Endothelial cell of umbilical vein (primary cell): ENCODE data around the gene SLC22A17. TPM values are rescaled to one million over a fixed set of nuclear protein-coding genes. Genes with fewer than 3 reads are reported as not detected.

Experiments used
- BruUV-seq: library from RNA; stranded (reverse); fragments of 400-500 nt; replicated peaks from 2 replicates; lab custom pipeline; 2021; lab: Mats Ljungman, UMichigan
- CTCF ChIA-PET: fragments of 300-600, 350-600 bp; sonication (Branson Sonifier 250); formaldehyde crosslinking; loops from one replicate; lab custom pipeline; 2021; ENCODE audit warnings: antibody characterized with exemption, inconsistent platforms; lab: Charles Lee
- POLR2A ChIA-PET: fragments of 300-600, 350-600 bp; sonication (Branson Sonifier 250); formaldehyde crosslinking; loops from one replicate; lab custom pipeline; 2021; ENCODE audit warnings: antibody characterized with exemption, inconsistent platforms; lab: Charles Lee
- DNase-seq: peaks from one replicate; pipeline ENCODE4 v3.0.0-alpha.2; 2011; ENCODE audit warnings: low read depth, low spot score
- FAIRE-seq: peaks from 2 replicates; lab custom pipeline; 2011; peaks lifted over from hg19 to GRCh38; lab: Jason Lieb, UNC
- H2AFZ ChIP-seq: 2 replicates; pipeline ENCODE4 v1.6.0; 2012; ENCODE audit warnings: low read depth, low read length, control low read depth, inconsistent platforms
- H3K27ac ChIP-seq: 2 replicates; pipeline ENCODE4 v1.5.1; 2011; ENCODE audit warnings: low read depth, mild to moderate bottlenecking, control low read depth, low read length, moderate library complexity; ENCODE audit not compliant: insufficient read depth
- H3K27me3 ChIP-seq, 2 experiments: 2 replicates each; pipeline versions ENCODE4 v1.6.0 to v1.6.1; 2011; ENCODE audit warnings: low read length in 2 of 2, mixed read lengths in 1 of 2; ENCODE audit not compliant: control insufficient read depth in 2 of 2, insufficient read depth in 2 of 2
- H3K36me3 ChIP-seq, 2 experiments: 2 replicates in 1 of 2; 3 replicates in 1 of 2; pipeline ENCODE4 v1.5.1; 2011; ENCODE audit warnings: low read length in 2 of 2, mild to moderate bottlenecking in 1 of 2, moderate library complexity in 1 of 2; ENCODE audit not compliant: control insufficient read depth in 2 of 2, insufficient read depth in 2 of 2; ENCODE audit errors: extremely low read depth in 1 of 2
- H3K4me1 ChIP-seq: 3 replicates; pipeline ENCODE4 v1.5.1; 2011; ENCODE audit warnings: mild to moderate bottlenecking, low read length; ENCODE audit not compliant: control insufficient read depth, insufficient read depth; ENCODE audit errors: extremely low read depth
- H3K4me2 ChIP-seq: 2 replicates; pipeline ENCODE4 v1.6.1; 2011; ENCODE audit warnings: low read length, control low read depth, mixed read lengths; ENCODE audit not compliant: insufficient read depth
- H3K4me3 ChIP-seq, 3 experiments: fragments of 200-600 bp in 1 of 3; sonication (generic), shearing (Covaris generic) in 1 of 3; replicated peaks in 1 of 3; 2 replicates each; pipeline ENCODE4 v1.5.1; 2011 to 2016; ENCODE audit warnings: control low read depth in 3 of 3, low read length in 3 of 3, mild to moderate bottlenecking in 2 of 3, inconsistent platforms in 1 of 3, low read depth in 1 of 3, moderate library complexity in 1 of 3; ENCODE audit not compliant: insufficient read depth in 1 of 3
- H3K79me2 ChIP-seq: 2 replicates; pipeline ENCODE4 v1.6.0; 2012; ENCODE audit warnings: low read length, inconsistent platforms; ENCODE audit not compliant: control insufficient read depth, insufficient read depth
- H3K9ac ChIP-seq: replicated peaks from 2 replicates; pipeline ENCODE3; 2011; ENCODE audit warnings: low read length, control low read depth; ENCODE audit not compliant: insufficient read depth; ENCODE audit errors: extremely low read depth
- H3K9me1 ChIP-seq: replicated peaks from 3 replicates; pipeline ENCODE4 v1.6.0; 2011; ENCODE audit warnings: mild to moderate bottlenecking, low read length; ENCODE audit not compliant: control insufficient read depth, insufficient read depth; ENCODE audit errors: extremely low read depth
- H3K9me3 ChIP-seq: replicated peaks from 2 replicates; pipeline ENCODE4 v1.5.1; 2012; ENCODE audit warnings: low read length, inconsistent platforms; ENCODE audit not compliant: control insufficient read depth, insufficient read depth
- H4K20me1 ChIP-seq: replicated peaks from 2 replicates; pipeline ENCODE3; 2011; ENCODE audit warnings: mild to moderate bottlenecking, low read length; ENCODE audit not compliant: control insufficient read depth, insufficient read depth; ENCODE audit errors: extremely low read depth
- EZH2 ChIP-seq: IDR thresholded peaks from 2 replicates; pipeline ENCODE4 v1.6.1; 2012; ENCODE audit warnings: borderline replicate concordance, low read depth, mild to moderate bottlenecking, moderate library complexity, low read length, inconsistent platforms; ENCODE audit not compliant: severe bottlenecking
- FOS ChIP-seq: IDR thresholded peaks from 2 replicates; pipeline ENCODE4 v1.6.1; 2011; ENCODE audit warnings: mild to moderate bottlenecking, low read length, moderate library complexity, borderline replicate concordance; ENCODE audit not compliant: insufficient read depth
- GATA2 ChIP-seq: IDR thresholded peaks from 2 replicates; pipeline ENCODE4 v1.7.0; 2011; ENCODE audit warnings: low read depth, mild to moderate bottlenecking, moderate library complexity, mixed read lengths, low read length; ENCODE audit not compliant: insufficient read length, insufficient read depth
- JUN ChIP-seq: IDR thresholded peaks from 2 replicates; pipeline ENCODE4 v1.6.1; 2011; ENCODE audit warnings: borderline replicate concordance, low read depth; ENCODE audit not compliant: insufficient read length, insufficient read depth
- MAX ChIP-seq: IDR thresholded peaks from 2 replicates; pipeline ENCODE4 v1.6.1; 2011; ENCODE audit not compliant: insufficient read depth, insufficient read length
- MYC ChIP-seq: IDR thresholded peaks from one replicate; pipeline ENCODE4 v1.6.1; 2011; ENCODE audit warnings: mild to moderate bottlenecking, low read depth, low read length
- POLR2A ChIP-seq: IDR thresholded peaks from 2 replicates; pipeline ENCODE4 v1.6.1; 2012; ENCODE audit warnings: low read depth, mild to moderate bottlenecking, control low read depth, low read length
- POLR2AphosphoS5 ChIP-seq: IDR thresholded peaks from 2 replicates; pipeline ENCODE4 v1.6.1; 2012; ENCODE audit warnings: low read depth, mild to moderate bottlenecking, control low read depth, low read length, moderate library complexity; ENCODE audit not compliant: insufficient read depth
- dilution Hi-C: fragments of 300-500 bp; cut with MboI; formaldehyde crosslinking; loops from one replicate; pipeline ENCODE4 v1.15.0; 2019; ENCODE audit warnings: low sequenced_read_pairs; ENCODE audit not compliant: extremely low pct_ligation_motif_present
- intact Hi-C: fragments of 100-400 bp; cut with micrococcal nuclease; formaldehyde crosslinking; loops from one replicate; pipeline ENCODE4 v1.10.0; 2022
- polyA plus RNA-seq, 4 experiments: library from polyadenylated mRNA; depleted of rRNA in 3 of 4; stranded (reverse) in 3 of 4; unstranded in 1 of 4; fragments of >200 nt; gene quantifications; 2 replicates each; pipeline versions ENCODE4 v1.2.1 to v1.2.3, GENCODE V29; 2011 to 2012; ENCODE audit warnings: missing spikeins in 1 of 4
- total RNA-seq: library from RNA; stranded (reverse); gene quantifications from 2 replicates; pipeline ENCODE4 v1.2.3, GENCODE V29; 2021
- TF ChIP-seq, protein P1 (sequence below), 2 donors: IDR thresholded peaks; 1 replicate in 1 of 2; 2 replicates in 1 of 2; pipeline ENCODE4 v1.5.1; 2011; ENCODE audit warnings: low read length in 2 of 2, mild to moderate bottlenecking in 2 of 2, moderate library complexity in 2 of 2, control low read depth in 1 of 2, inconsistent platforms in 1 of 2, low read depth in 1 of 2; ENCODE audit not compliant: insufficient read depth in 1 of 2; ENCODE audit errors: extremely low read depth in 1 of 2

Gene SLC22A17
- total and polyA plus RNA-seq, 2 donors (not counting 3 experiments of a cell fraction or from before 2014, with no cell fraction given), result 2.9 to 4.6 TPM

DNA sequence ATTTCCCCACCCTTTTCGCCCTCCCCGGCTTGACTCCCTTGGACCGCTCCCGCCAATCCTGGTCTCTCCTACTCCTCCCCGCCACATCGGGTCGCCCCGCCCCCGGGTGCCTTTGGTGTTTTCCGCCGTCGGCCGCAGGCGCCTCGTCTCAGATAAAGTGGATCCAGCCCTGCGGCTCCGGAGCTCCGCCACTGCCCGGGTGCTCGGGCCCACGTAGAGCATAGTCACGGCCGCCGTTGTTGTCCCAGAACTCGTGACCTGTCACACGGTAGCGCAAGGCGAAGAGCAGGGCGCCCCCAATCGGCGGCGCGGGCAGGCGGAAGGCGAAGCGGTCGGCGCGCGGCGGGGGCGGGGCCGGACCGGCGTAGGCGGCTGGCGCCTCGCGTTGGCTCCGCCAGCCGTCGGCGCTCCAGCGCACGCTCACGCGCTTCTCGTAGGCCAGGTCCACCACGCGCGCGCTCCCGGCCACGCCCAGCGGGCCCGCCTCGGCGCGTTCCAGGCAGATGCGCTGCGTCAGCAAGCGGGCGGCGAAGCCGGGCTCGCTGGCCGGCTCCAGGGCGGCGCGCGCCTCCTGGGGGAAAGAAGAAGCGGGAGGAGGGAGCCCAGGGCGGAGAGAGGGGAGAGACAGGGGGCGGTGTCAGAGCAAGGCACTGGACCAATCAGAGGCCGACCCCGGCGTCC is 51.3 kb downstream of the SLC22A17 start:
- Histone ChIP-seq H3K9me1 (no peaks in the 10 kb centered on the region), H3K79me2 (peaks cover 2% of the 10 kb centered on the region), H3K4me1 (peaks cover 18% of the 10 kb centered on the region), H3K27me3 (no peaks in the 10 kb centered on the region), H3K27ac (peak overlapping the region; percentile 75), H4K20me1 (no peaks in the 10 kb centered on the region), H3K9me3 (no peaks in the 10 kb centered on the region), H3K9ac (peak overlapping the region; percentile 92), H2AFZ (peak overlapping the region; percentile 93), H3K4me2 (peak overlapping the region; percentile 78), H3K36me3 (no peaks in the 10 kb centered on the region), H3K4me3 (peak overlapping the region; percentile 30 to 79 (median 76))
- intact Hi-C loops, result loop anchor here (1.0 kb wide), 5 partner anchors 15 to 180 kb away; partner anchors contain the start of genes HOMEZ, NGDN and PABPN1
- ChIA-PET CTCF (interaction anchor here (0.7 to 4.0 kb wide), 10 partner anchors 14 to 232 kb away, joined by 3 to 53 read pairs (median 6); partner anchors contain the start of genes HOMEZ and PABPN1), POLR2A (interaction anchor here (0.6 to 2.0 kb wide), 3 partner anchors 14 to 20 kb away, joined by 3 to 13 read pairs (median 5); partner anchors contain the start of gene PABPN1)
- TF ChIP-seq, protein P1, sequence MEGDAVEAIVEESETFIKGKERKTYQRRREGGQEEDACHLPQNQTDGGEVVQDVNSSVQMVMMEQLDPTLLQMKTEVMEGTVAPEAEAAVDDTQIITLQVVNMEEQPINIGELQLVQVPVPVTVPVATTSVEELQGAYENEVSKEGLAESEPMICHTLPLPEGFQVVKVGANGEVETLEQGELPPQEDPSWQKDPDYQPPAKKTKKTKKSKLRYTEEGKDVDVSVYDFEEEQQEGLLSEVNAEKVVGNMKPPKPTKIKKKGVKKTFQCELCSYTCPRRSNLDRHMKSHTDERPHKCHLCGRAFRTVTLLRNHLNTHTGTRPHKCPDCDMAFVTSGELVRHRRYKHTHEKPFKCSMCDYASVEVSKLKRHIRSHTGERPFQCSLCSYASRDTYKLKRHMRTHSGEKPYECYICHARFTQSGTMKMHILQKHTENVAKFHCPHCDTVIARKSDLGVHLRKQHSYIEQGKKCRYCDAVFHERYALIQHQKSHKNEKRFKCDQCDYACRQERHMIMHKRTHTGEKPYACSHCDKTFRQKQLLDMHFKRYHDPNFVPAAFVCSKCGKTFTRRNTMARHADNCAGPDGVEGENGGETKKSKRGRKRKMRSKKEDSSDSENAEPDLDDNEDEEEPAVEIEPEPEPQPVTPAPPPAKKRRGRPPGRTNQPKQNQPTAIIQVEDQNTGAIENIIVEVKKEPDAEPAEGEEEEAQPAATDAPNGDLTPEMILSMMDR (IDR thresholded peaks at IDR 0.05; ENCODE audit: extremely low read depth in 1 of 2, insufficient read depth in 1 of 2, low read depth in 1 of 2, low read length in 2 of 2), result peak; percentile 79 to 91
- TF ChIP-seq GATA2 (no peak), POLR2AphosphoS5 (peak; percentile 36), MYC (no peak), EZH2 (no peak), MAX (no peak), FOS (no peak), JUN (no peak), POLR2A (no peak)
- FAIRE-seq, result peak; percentile 93
- dilution Hi-C loops, result no loop called here
- TSS peak; percentile 26 for BruUV-seq
- DNase-seq, result peak; percentile 99
